H1 (cell line): ENCODE data around the gene CCBE1. TPM values are rescaled to one million over a fixed set of nuclear protein-coding genes. Genes with fewer than 3 reads are reported as not detected.

Source experiments
- CTCF ChIA-PET: fragments of 300-600 bp; sonication (Branson Sonifier 250); formaldehyde crosslinking; loops from one replicate; lab custom pipeline; 2021; ENCODE audit not compliant: partially characterized antibody; lab: Charles Lee
- POLR2A ChIA-PET: fragments of 300-600 bp; sonication (Branson Sonifier 250); formaldehyde crosslinking; loops from one replicate; lab custom pipeline; 2021; ENCODE audit warnings: inconsistent platforms; ENCODE audit not compliant: partially characterized antibody; lab: Charles Lee
- DNase-seq, 2 experiments: peaks; one replicate each; pipeline versions ENCODE4 v3.0.0 to v3.0.0-alpha.2; 2010 to 2022; ENCODE audit warnings: low spot score in 2 of 2, low read depth in 1 of 2, mixed read lengths in 1 of 2
- FAIRE-seq: peaks from 2 replicates; lab custom pipeline; 2011; peaks lifted over from hg19 to GRCh38; lab: Jason Lieb, UNC
- H2AFZ ChIP-seq: 2 replicates; pipeline ENCODE4 v1.8.1; 2012; ENCODE audit warnings: low read length, inconsistent platforms
- H2AK5ac ChIP-seq: 2 replicates; pipeline ENCODE4 v1.6.1; 2013; ENCODE audit warnings: low read depth, low read length
- H2BK120ac ChIP-seq: replicated peaks from 2 replicates; pipeline ENCODE3; 2013; ENCODE audit warnings: low read depth, low read length, inconsistent platforms
- H2BK12ac ChIP-seq: 2 replicates; pipeline ENCODE4 v1.6.1; 2013; ENCODE audit warnings: low read depth, low read length
- H2BK15ac ChIP-seq: 2 replicates; pipeline ENCODE4 v1.6.1; 2013; ENCODE audit warnings: low read length
- H2BK20ac ChIP-seq: 2 replicates; pipeline ENCODE4 v1.6.1; 2013; ENCODE audit warnings: low read length
- H2BK5ac ChIP-seq: 2 replicates; pipeline ENCODE4 v1.6.1; 2013; ENCODE audit warnings: low read depth, low read length
- H3K14ac ChIP-seq: 2 replicates; pipeline ENCODE4 v1.6.1; 2013; ENCODE audit warnings: inconsistent platforms; ENCODE audit not compliant: insufficient read length
- H3K18ac ChIP-seq: 2 replicates; pipeline ENCODE4 v1.6.1; 2013; ENCODE audit warnings: low read length; ENCODE audit errors: extremely low read depth
- H3K23ac ChIP-seq: 2 replicates; pipeline ENCODE4 v1.6.1; 2013; ENCODE audit warnings: inconsistent platforms; ENCODE audit not compliant: insufficient read length
- H3K23me2 ChIP-seq: 2 replicates; pipeline ENCODE4 v1.6.1; 2013; ENCODE audit warnings: low read depth, low read length
- H3K27ac ChIP-seq: 2 replicates; pipeline ENCODE4 v1.6.1; 2011; ENCODE audit warnings: low read depth, low read length, inconsistent platforms
- H3K27me3 ChIP-seq, 4 experiments: replicated peaks in 1 of 4; 1 replicate in 1 of 4; 2 replicates in 3 of 4; pipeline versions ENCODE4 v1.6.1 to v1.8.1; 2011 to 2013; ENCODE audit warnings: low read length in 3 of 4, mild to moderate bottlenecking in 3 of 4, inconsistent platforms in 2 of 4, mixed read lengths in 2 of 4, moderate library complexity in 1 of 4; ENCODE audit not compliant: control insufficient read depth in 3 of 4, insufficient read depth in 3 of 4; ENCODE audit errors: extremely low read depth in 1 of 4
- H3K36me3 ChIP-seq, 4 experiments: 2 replicates each; pipeline versions ENCODE4 v1.6.1 to v1.8.1; 2011 to 2013; ENCODE audit warnings: mild to moderate bottlenecking in 4 of 4, low read length in 3 of 4, moderate library complexity in 2 of 4, control low read depth in 1 of 4, inconsistent platforms in 1 of 4; ENCODE audit not compliant: insufficient read depth in 4 of 4, control insufficient read depth in 2 of 4
- H3K4ac ChIP-seq: replicated peaks from 2 replicates; pipeline ENCODE3; 2013; ENCODE audit warnings: low read length, low read depth, mixed read lengths, inconsistent platforms; ENCODE audit not compliant: insufficient read length
- H3K4me1 ChIP-seq, 4 experiments: replicated peaks in 1 of 4; 1 replicate in 1 of 4; 2 replicates in 3 of 4; pipeline versions ENCODE4 v1.6.1 to v1.8.1; 2011 to 2013; ENCODE audit warnings: low read length in 3 of 4, inconsistent platforms in 2 of 4, mixed read lengths in 1 of 4; ENCODE audit not compliant: insufficient read depth in 4 of 4, control insufficient read depth in 3 of 4
- H3K4me2 ChIP-seq, 2 experiments: 2 replicates each; pipeline versions ENCODE4 v1.6.1 to v1.8.1; 2011 to 2013; ENCODE audit warnings: low read depth in 2 of 2, low read length in 2 of 2, control low read depth in 1 of 2, inconsistent platforms in 1 of 2, mild to moderate bottlenecking in 1 of 2; ENCODE audit not compliant: insufficient read depth in 1 of 2
- H3K4me3 ChIP-seq, 4 experiments: fragments of 200-600, 300-600 bp in 1 of 4; sonication (generic), shearing (Covaris generic), sonication (Bioruptor Twin) in 1 of 4; 2 replicates each; pipeline versions ENCODE4 v1.5.1 to v1.8.1; 2011 to 2016; ENCODE audit warnings: low read length in 4 of 4, low read depth in 3 of 4, control low read depth in 2 of 4, inconsistent platforms in 2 of 4, mild to moderate bottlenecking in 2 of 4, mixed read lengths in 1 of 4, moderate library complexity in 1 of 4; ENCODE audit not compliant: insufficient read depth in 2 of 4; ENCODE audit errors: extremely low read depth in 1 of 4
- H3K56ac ChIP-seq: replicated peaks from 2 replicates; pipeline ENCODE3; 2013; ENCODE audit warnings: low read depth, mild to moderate bottlenecking, mixed read lengths, low read length, inconsistent platforms; ENCODE audit not compliant: insufficient read length
- H3K79me1 ChIP-seq: 2 replicates; pipeline ENCODE4 v1.6.1; 2013; ENCODE audit warnings: low read depth, low read length, control low read depth
- H3K79me2 ChIP-seq, 2 experiments: 2 replicates each; pipeline versions ENCODE4 v1.6.1 to v1.8.1; 2012 to 2013; ENCODE audit warnings: low read length in 2 of 2, mild to moderate bottlenecking in 2 of 2, inconsistent platforms in 1 of 2; ENCODE audit not compliant: insufficient read depth in 2 of 2, control insufficient read depth in 1 of 2
- H3K9ac ChIP-seq, 4 experiments: replicated peaks in 1 of 4; 1 replicate in 1 of 4; 2 replicates in 3 of 4; pipeline versions ENCODE4 v1.6.1 to v1.8.1; 2011 to 2013; ENCODE audit warnings: low read depth in 3 of 4, low read length in 3 of 4, control low read depth in 2 of 4, mild to moderate bottlenecking in 2 of 4, moderate library complexity in 2 of 4, inconsistent platforms in 1 of 4; ENCODE audit errors: extremely low read depth in 1 of 4
- H3K9me3 ChIP-seq, 2 experiments: 2 replicates each; pipeline versions ENCODE4 v1.6.1 to v1.8.1; 2012 to 2013; ENCODE audit warnings: mild to moderate bottlenecking in 2 of 2, moderate library complexity in 2 of 2, control low read depth in 1 of 2, inconsistent platforms in 1 of 2, low read depth in 1 of 2, low read length in 1 of 2, mixed read lengths in 1 of 2; ENCODE audit not compliant: insufficient read depth in 2 of 2
- H4K20me1 ChIP-seq, 2 experiments: replicated peaks in 1 of 2; 2 replicates each; pipeline versions ENCODE3 to v1.8.1; 2011 to 2013; ENCODE audit warnings: inconsistent platforms in 2 of 2, low read length in 2 of 2, mild to moderate bottlenecking in 1 of 2; ENCODE audit not compliant: insufficient read depth in 2 of 2, control insufficient read depth in 1 of 2
- H4K5ac ChIP-seq: 2 replicates; pipeline ENCODE4 v1.6.1; 2013; ENCODE audit warnings: low read length, low read depth, mixed read lengths, inconsistent platforms; ENCODE audit not compliant: insufficient read length
- H4K8ac ChIP-seq: 2 replicates; pipeline ENCODE4 v1.8.0; 2013; ENCODE audit warnings: mild to moderate bottlenecking, moderate library complexity, low read length, inconsistent platforms; ENCODE audit not compliant: insufficient read depth; ENCODE audit errors: extremely low read depth
- H4K91ac ChIP-seq: replicated peaks from 2 replicates; pipeline ENCODE3; 2013; ENCODE audit warnings: low read length, mixed read lengths, inconsistent platforms; ENCODE audit not compliant: insufficient read length
- BACH1 ChIP-seq: IDR thresholded peaks from 2 replicates; pipeline ENCODE4 v1.6.1; 2012; ENCODE audit warnings: low read length, improper control_type of control experiment
- CBX8 ChIP-seq: fragments of 300-800, 300-1000 bp; sonication (generic); IDR thresholded peaks from 2 replicates; pipeline ENCODE4 v1.7.1; 2016; ENCODE audit warnings: low read depth, low read length, borderline replicate concordance
- CHD2 ChIP-seq: IDR thresholded peaks from 2 replicates; pipeline ENCODE4 v1.6.1; 2012; ENCODE audit warnings: low read length, improper control_type of control experiment
- E2F6 ChIP-seq: IDR thresholded peaks from 2 replicates; pipeline ENCODE4 v1.6.1; 2012; ENCODE audit warnings: inconsistent platforms
- EGR1 ChIP-seq: IDR thresholded peaks from 2 replicates; pipeline ENCODE4 v1.6.1; 2011; ENCODE audit warnings: low read depth, low read length, borderline replicate concordance
- EZH2 ChIP-seq: fragments of 200-600 bp; sonication (generic); IDR thresholded peaks from 2 replicates; pipeline ENCODE4 v1.7.1; 2012; ENCODE audit warnings: low read depth, mild to moderate bottlenecking, moderate library complexity, low read length, inconsistent platforms; ENCODE audit not compliant: severe bottlenecking
- FOSL1 ChIP-seq: IDR thresholded peaks from 2 replicates; pipeline ENCODE4 v1.6.1; 2011; ENCODE audit warnings: mild to moderate bottlenecking, low read depth, low read length, moderate library complexity; ENCODE audit not compliant: insufficient read depth
- GTF2F1 ChIP-seq: IDR thresholded peaks from 2 replicates; pipeline ENCODE4 v1.6.1; 2012; ENCODE audit warnings: low read depth, low read length, improper control_type of control experiment, borderline replicate concordance
- KDM4A ChIP-seq: IDR thresholded peaks from one replicate; pipeline ENCODE4 v1.7.1; 2012; ENCODE audit warnings: low read depth, mild to moderate bottlenecking, moderate library complexity, low read length, inconsistent platforms; ENCODE audit not compliant: severe bottlenecking
- KDM5A ChIP-seq: fragments of 200-600 bp; IDR thresholded peaks from 2 replicates; pipeline ENCODE4 v1.7.1; 2012; ENCODE audit warnings: mild to moderate bottlenecking, low read length, inconsistent platforms, mixed read lengths
- POU5F1 ChIP-seq: IDR thresholded peaks from 2 replicates; pipeline ENCODE4 v1.6.1; 2011; ENCODE audit warnings: low read depth, mild to moderate bottlenecking, low read length, moderate library complexity
- RNF2 ChIP-seq: fragments of 200-900, 300-1000 bp; sonication (generic); IDR thresholded peaks from 2 replicates; pipeline ENCODE4 v1.7.1; 2016; ENCODE audit warnings: borderline replicate concordance, low read depth, mild to moderate bottlenecking, antibody characterized with exemption, low read length; ENCODE audit not compliant: poor library complexity, severe bottlenecking; ENCODE audit errors: missing control alignments
- SP4 ChIP-seq: IDR thresholded peaks from 2 replicates; pipeline ENCODE4 v1.6.1; 2012; ENCODE audit warnings: low read length, inconsistent platforms
- TCF12 ChIP-seq: IDR thresholded peaks from 2 replicates; pipeline ENCODE4 v1.6.1; 2011; ENCODE audit warnings: low read depth, mild to moderate bottlenecking, low read length
- WGBS, 2 experiments: shearing (Covaris generic) in 1 of 2; methylation state at CpG; one replicate each; pipeline versions ENCODE4 v1.1.6 to v1.1.7; 2013 to 2015; ENCODE audit warnings: low lambda C conversion rate in 2 of 2, mixed read lengths in 2 of 2, inconsistent platforms in 1 of 2, low coverage in 1 of 2, missing lambda C conversion rate in 1 of 2; ENCODE audit not compliant: insufficient replicate concordance in 2 of 2, insufficient coverage in 1 of 2, insufficient read length in 1 of 2; ENCODE audit errors: extremely low coverage in 1 of 2, missing lambda C conversion rate in 1 of 2; 5-methylcytosine and 5-hydroxymethylcytosine counted together
- polyA plus RNA-seq, 7 experiments: library from polyadenylated mRNA; depleted of rRNA in 3 of 7; stranded (reverse) in 5 of 7; unstranded in 2 of 7; fragments of >200 nt in 5 of 7; fragments of 200-250 nt in 2 of 7; gene quantifications; 1 replicate in 5 of 7; 2 replicates in 1 of 7; 4 replicates in 1 of 7; pipeline versions ENCODE4 v1.2.1 to v1.2.3, GENCODE V29; 2011 to 2013; ENCODE audit warnings: missing spikeins in 2 of 7, mixed read lengths in 2 of 7
- total RNA-seq: library from RNA; stranded (reverse); fragmentation: NEBNext Ultra II Directional; extraction: Animal tissue kit (Norgen Biotek cat#: 25700); gene quantifications from 2 replicates; pipeline ENCODE4 v1.2.1, GENCODE V29; 2021

Gene CCBE1
- total and polyA plus RNA-seq, 2 of the 8 experiments (the other 6 are each of a cell fraction or from before 2014, with no cell fraction given), result 2.1 to 2.6 TPM

DNA sequence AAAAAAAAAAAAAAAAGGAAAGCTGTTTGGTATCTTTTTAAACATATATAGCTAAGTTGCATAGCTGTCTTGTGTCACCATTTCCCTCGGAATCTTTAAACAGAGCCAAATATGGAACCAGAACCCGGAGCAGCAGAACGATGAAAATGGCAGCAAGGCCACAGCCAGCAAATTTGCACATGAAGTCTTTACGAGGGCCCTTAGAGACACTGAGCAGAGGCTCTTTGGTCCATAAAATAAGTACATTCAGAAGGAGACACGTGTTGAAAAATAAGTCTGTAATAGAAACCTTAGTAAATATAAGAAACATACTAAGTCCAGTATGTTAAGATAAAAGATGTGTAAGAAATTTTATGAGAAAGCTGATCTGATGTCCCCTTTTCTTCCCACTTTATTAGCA is 16.2 kb downstream of the CCBE1 start:
- no peak overlapping the region for H2BK5ac ChIP-seq
- no peak overlapping the region for H3K4me2 ChIP-seq
- no peak overlapping the region for H2BK120ac ChIP-seq
- no peak overlapping the region for H4K5ac ChIP-seq
- H4K20me1 ChIP-seq, result no peaks in the 10 kb centered on the region
- H3K23me2 ChIP-seq, result no peaks in the 10 kb centered on the region
- H3K14ac ChIP-seq, result no peak overlapping the region
- H3K23ac ChIP-seq, result no peak overlapping the region
- POLR2A ChIA-PET, result interaction anchor here (2.3 kb wide), 1 partner anchor 10 kb away, joined by 9 read pairs; no protein-coding TSS in a partner anchor
- 0 out of 7 replicates have a peak, but pooled peaks cover 0 to 2% (median 0%) of the 10 kb centered on the region in 4 experiments for H3K27me3 ChIP-seq
- no peak overlapping the region for H4K91ac ChIP-seq
- H3K9ac ChIP-seq, result no peak overlapping the region
- H3K27ac ChIP-seq, result no peak overlapping the region
- no peaks in the 10 kb centered on the region for H3K36me3 ChIP-seq
- no peak overlapping the region for H4K8ac ChIP-seq
- FAIRE-seq, result no peak
- no peak overlapping the region for H2BK15ac ChIP-seq
- DNase-seq, result no peak
- no peaks in the 10 kb centered on the region for H3K79me1 ChIP-seq
- no peak overlapping the region for H3K4me3 ChIP-seq
- no peak overlapping the region for H2BK12ac ChIP-seq
- H3K79me2 ChIP-seq, result no peaks in the 10 kb centered on the region
- no peak overlapping the region for H2BK20ac ChIP-seq
- H2AFZ ChIP-seq, result no peak overlapping the region
- H3K4ac ChIP-seq, result no peak overlapping the region
- no peak overlapping the region for H3K18ac ChIP-seq
- WGBS, 2 experiments, result 85% methylated on average over 5 of the region's 5 CpGs; no CpG with 5 or more reads in 1 of the 2 experiments
- H3K9me3 ChIP-seq, result no peaks in the 10 kb centered on the region
- no peak overlapping the region; the same call in 1 of the 2 replicates for H2AK5ac ChIP-seq
- CTCF ChIA-PET, result interaction anchor here (1.3 to 10.3 kb wide), 3 partner anchors 9 to 50 kb away, joined by 5 to 78 read pairs (median 12); partner anchors contain the start of gene CCBE1
- peaks cover 0 to 5% (median 4%) of the 10 kb centered on the region in 4 experiments; a peak in 4 of 7 replicates for H3K4me1 ChIP-seq
- H3K56ac ChIP-seq, result no peak overlapping the region
- TF ChIP-seq EZH2 (no peak), GTF2F1 (no peak), CHD2 (no peak), CBX8 (no peak), SP4 (no peak), KDM5A (no peak), BACH1 (no peak), E2F6 (no peak), KDM4A (no peak), FOSL1 (no peak), TCF12 (no peak), POU5F1 (no peak), EGR1 (no peak), RNF2 (no peak)
